Spleen (tissue), 7 donors: Measurements from ENCODE around the gene MS4A4A.

Source experiments
- POLR2A ChIP-seq, 3 donors: fragments of 450-650 bp; IDR thresholded peaks; one replicate each; pipeline ENCODE4 v1.5.1; 2017; ENCODE audit warnings: antibody characterized with exemption in 3 of 3, mild to moderate bottlenecking in 1 of 3
- TF ChIP-seq, protein P1 (sequence below), 11 experiments: fragments of 200-600 bp in 7 of 11; fragments of 450-650 bp in 4 of 11; sonication (generic) in 4 of 11; IDR thresholded peaks in 8 of 11; conservative IDR thresholded peaks in 3 of 11; 1 replicate in 7 of 11; 2 replicates in 4 of 11; pipeline versions ENCODE4 v1.4.0 to v1.8.0; 2016 to 2021; ENCODE audit warnings: antibody characterized with exemption in 11 of 11, inconsistent platforms in 4 of 11, mild to moderate bottlenecking in 1 of 11
- donor health status: DM: no; HTN: no; CAD: no; lungs with moderate emphysema.
- donor health status: DM: no; HTN: no; CAD: no.
- donor health status: DM: no; HTN: no; CAD: no.

DNA sequence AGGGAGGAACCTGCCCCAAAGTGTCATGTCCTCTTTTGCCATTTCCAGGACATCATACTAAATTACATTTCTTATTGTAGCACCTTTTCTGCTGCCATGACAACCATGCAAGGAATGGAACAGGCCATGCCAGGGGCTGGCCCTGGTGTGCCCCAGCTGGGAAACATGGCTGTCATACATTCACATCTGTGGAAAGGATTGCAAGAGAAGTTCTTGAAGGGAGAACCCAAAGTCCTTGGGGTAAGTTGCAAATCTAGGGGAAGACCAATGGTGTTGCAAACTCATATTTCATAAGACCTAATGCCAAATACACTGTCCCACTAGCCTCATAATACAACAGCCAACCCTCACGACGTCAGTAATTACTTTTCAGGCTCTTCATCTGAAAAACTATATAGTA lies 11.7 kb downstream of the MS4A4A start:
- TF ChIP-seq, protein P1, sequence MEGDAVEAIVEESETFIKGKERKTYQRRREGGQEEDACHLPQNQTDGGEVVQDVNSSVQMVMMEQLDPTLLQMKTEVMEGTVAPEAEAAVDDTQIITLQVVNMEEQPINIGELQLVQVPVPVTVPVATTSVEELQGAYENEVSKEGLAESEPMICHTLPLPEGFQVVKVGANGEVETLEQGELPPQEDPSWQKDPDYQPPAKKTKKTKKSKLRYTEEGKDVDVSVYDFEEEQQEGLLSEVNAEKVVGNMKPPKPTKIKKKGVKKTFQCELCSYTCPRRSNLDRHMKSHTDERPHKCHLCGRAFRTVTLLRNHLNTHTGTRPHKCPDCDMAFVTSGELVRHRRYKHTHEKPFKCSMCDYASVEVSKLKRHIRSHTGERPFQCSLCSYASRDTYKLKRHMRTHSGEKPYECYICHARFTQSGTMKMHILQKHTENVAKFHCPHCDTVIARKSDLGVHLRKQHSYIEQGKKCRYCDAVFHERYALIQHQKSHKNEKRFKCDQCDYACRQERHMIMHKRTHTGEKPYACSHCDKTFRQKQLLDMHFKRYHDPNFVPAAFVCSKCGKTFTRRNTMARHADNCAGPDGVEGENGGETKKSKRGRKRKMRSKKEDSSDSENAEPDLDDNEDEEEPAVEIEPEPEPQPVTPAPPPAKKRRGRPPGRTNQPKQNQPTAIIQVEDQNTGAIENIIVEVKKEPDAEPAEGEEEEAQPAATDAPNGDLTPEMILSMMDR (IDR thresholded peaks at IDR 0.05 in 8 of 11, conservative IDR thresholded peaks at IDR 0.05 in 3 of 11), result no peak
- no peak for TF ChIP-seq POLR2A (IDR thresholded peaks at IDR 0.05)
